PC-3 (cell line): ENCODE data around the gene RPL36. TPM values are rescaled to one million over a fixed set of nuclear protein-coding genes. Genes with fewer than 3 reads are reported as not detected.

ENCODE experiments used
- ATAC-seq: fragments of 200-7000 bp; cut with Tn5 transposase; 2 replicates; pipeline ENCODE4 v1.9.1; 2020; ENCODE audit warnings: mild to moderate bottlenecking, moderate library complexity
- BruUV-seq: library from RNA; stranded (reverse); fragments of 400-500 nt; replicated peaks from 2 replicates; lab custom pipeline; 2021; lab: Mats Ljungman, UMichigan
- CTCF ChIA-PET: fragments of 300-600 bp; sonication (Branson Sonifier 250); formaldehyde crosslinking; loops from one replicate; lab custom pipeline; 2022; ENCODE audit warnings: antibody characterized with exemption; lab: Charles Lee
- POLR2A ChIA-PET: fragments of 300-600 bp; sonication (Branson Sonifier 250); formaldehyde crosslinking; loops from one replicate; lab custom pipeline; 2022; ENCODE audit warnings: antibody characterized with exemption; ENCODE audit not compliant: unreplicated experiment; lab: Charles Lee
- DNase-seq: peaks from one replicate; pipeline ENCODE4 v3.0.0-alpha.2; 2015
- H2AFZ ChIP-seq: fragments of 300-600 bp; sonication (generic); 2 replicates; pipeline ENCODE4 v1.6.0; 2016; ENCODE audit warnings: antibody characterized with exemption, low read length
- H3F3A ChIP-seq: fragments of 300-600 bp; sonication (generic); one replicate; pipeline ENCODE4 v1.6.0; 2017; ENCODE audit warnings: antibody characterized with exemption, low read length, control low read depth, mild to moderate bottlenecking; ENCODE audit not compliant: unreplicated experiment
- H3K27ac ChIP-seq: fragments of 300-600 bp; sonication (generic); 2 replicates; pipeline ENCODE4 v1.5.1; 2016; ENCODE audit warnings: mild to moderate bottlenecking, low read length
- H3K27me3 ChIP-seq: fragments of 300-600 bp; sonication (generic); 2 replicates; pipeline ENCODE4 v1.6.1; 2016; ENCODE audit warnings: low read length, mixed read lengths
- H3K36me3 ChIP-seq: fragments of 300-600 bp; sonication (generic); 2 replicates; pipeline ENCODE4 v1.6.1; 2016; ENCODE audit warnings: low read depth, mixed run types, low read length, mixed read lengths
- H3K4me1 ChIP-seq: fragments of 300-600 bp; sonication (generic); 2 replicates; pipeline ENCODE4 v1.5.1; 2016; ENCODE audit warnings: low read length; ENCODE audit not compliant: insufficient read depth
- H3K4me2 ChIP-seq: fragments of 300-600 bp; sonication (generic); 2 replicates; pipeline ENCODE4 v1.6.0; 2016; ENCODE audit warnings: low read length
- H3K4me3 ChIP-seq: fragments of 300-600 bp; sonication (generic); 2 replicates; pipeline ENCODE4 v1.5.1; 2016; ENCODE audit warnings: mild to moderate bottlenecking, low read length, mixed read lengths
- H3K79me2 ChIP-seq: fragments of 300-600 bp; sonication (generic); 2 replicates; pipeline ENCODE4 v1.6.1; 2017; ENCODE audit warnings: low read length, mixed read lengths
- H3K9ac ChIP-seq: fragments of 300-600 bp; sonication (generic); 2 replicates; pipeline ENCODE4 v1.6.0; 2016; ENCODE audit warnings: mild to moderate bottlenecking, low read length
- H3K9me2 ChIP-seq: fragments of 300-600 bp; sonication (generic); replicated peaks from 2 replicates; pipeline ENCODE4 v1.6.1; 2016; ENCODE audit warnings: mixed run types, low read length, mixed read lengths
- H3K9me3 ChIP-seq: fragments of 300-600 bp; sonication (generic); 2 replicates; pipeline ENCODE4 v1.6.1; 2016; ENCODE audit warnings: low read length, mixed read lengths
- H4K20me1 ChIP-seq: fragments of 300-600 bp; sonication (generic); 2 replicates; pipeline ENCODE4 v1.6.1; 2016; ENCODE audit warnings: low read length, mixed read lengths
- CTCF ChIP-seq: fragments of 300-600 bp; sonication (generic); conservative IDR thresholded peaks from 2 replicates; pipeline ENCODE4 v1.5.1; 2017; ENCODE audit warnings: antibody characterized with exemption, low read depth, mild to moderate bottlenecking, low read length
- EZH2 ChIP-seq: fragments of 300-600 bp; sonication (generic); IDR thresholded peaks from one replicate; pipeline ENCODE4 v1.6.1; 2017; ENCODE audit warnings: antibody characterized with exemption, mild to moderate bottlenecking, low read length; ENCODE audit not compliant: unreplicated experiment
- EZH2phosphoT487 ChIP-seq: fragments of 300-600 bp; sonication (generic); IDR thresholded peaks from 2 replicates; pipeline ENCODE4 v1.6.1; 2018; ENCODE audit warnings: mild to moderate bottlenecking, antibody characterized with exemption, low read length, borderline replicate concordance
- intact Hi-C: fragments of 100-400 bp; cut with micrococcal nuclease; formaldehyde crosslinking; loops from 2 replicates; pipeline ENCODE4 v1.9.0; 2023
- total RNA-seq: library from RNA; depleted of rRNA; stranded (reverse); fragments of >200 nt; gene quantifications from 2 replicates; pipeline ENCODE4 v1.2.3, GENCODE V29; 2014

RPL36 gene
- total RNA-seq, 1 experiment from 2014 or later, result 2,470 TPM

DNA sequence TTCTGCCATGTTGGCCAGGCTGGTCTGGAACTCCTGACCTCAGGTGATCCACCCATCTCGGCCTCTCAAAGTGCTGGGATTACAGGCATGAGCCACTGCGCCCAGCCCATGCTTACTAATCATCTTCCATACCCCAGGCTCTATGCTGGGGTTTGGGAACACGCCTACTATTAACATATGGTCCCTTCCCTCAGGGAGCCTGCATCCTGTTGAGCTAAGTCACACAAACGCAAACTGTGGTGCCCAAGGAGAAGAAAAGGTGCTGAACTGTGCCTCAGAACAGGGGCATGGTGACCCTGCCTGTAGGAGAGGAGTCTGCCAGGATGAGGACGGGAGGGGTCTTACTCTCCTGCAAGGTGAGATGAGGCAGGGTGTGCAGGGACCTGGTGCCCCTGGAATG lies 15.4 kb upstream of the RPL36 start:
- no peak for TF ChIP-seq EZH2phosphoT487
- TF ChIP-seq EZH2, result no peak
- no peak for TF ChIP-seq CTCF
- H3K79me2 ChIP-seq, result peaks cover 9% of the 10 kb centered on the region
- POLR2A ChIA-PET, result interaction anchor here (0.5 kb wide), 1 partner anchor 12 kb away, joined by 14 read pairs; no protein-coding TSS in a partner anchor
- H3K36me3 ChIP-seq, result peaks cover 2% of the 10 kb centered on the region
- DNase-seq, result no peak
- no peak overlapping the region for H3K27ac ChIP-seq
- no peak overlapping the region for H3K4me2 ChIP-seq
- no peaks in the 10 kb centered on the region for H3K27me3 ChIP-seq
- H3K9me2 ChIP-seq, result no peaks in the 10 kb centered on the region
- no peaks in the 10 kb centered on the region for H3F3A ChIP-seq
- CTCF ChIA-PET, result no interaction called here
- no peak overlapping the region for H3K9ac ChIP-seq
- intact Hi-C loops, result no loop called here
- no peak overlapping the region for H3K4me3 ChIP-seq
- no peak overlapping the region for H2AFZ ChIP-seq
- H4K20me1 ChIP-seq, result no peaks in the 10 kb centered on the region
- H3K9me3 ChIP-seq, result no peaks in the 10 kb centered on the region
- no peak for ATAC-seq
- H3K4me1 ChIP-seq, result peaks cover 5% of the 10 kb centered on the region; the same call in 1 of the 2 replicates
- no TSS peak for BruUV-seq

GRCh38 chr19:5676105-5676771 lies 13.9 kb upstream of the RPL36 start:
- no peak for ATAC-seq
- H3F3A ChIP-seq, result no peaks in the 10 kb centered on the region
- BruUV-seq, result no TSS peak
- peaks cover 13% of the 10 kb centered on the region for H3K79me2 ChIP-seq
- POLR2A ChIA-PET, result interaction anchor here (0.5 kb wide), 1 partner anchor 308 kb away, joined by 10 read pairs; no protein-coding TSS in a partner anchor
- no peak overlapping the region for H3K4me2 ChIP-seq
- peaks cover 8% of the 10 kb centered on the region; the same call in 1 of the 2 replicates for H3K4me1 ChIP-seq
- H3K9ac ChIP-seq, result no peak overlapping the region
- H2AFZ ChIP-seq, result no peak overlapping the region
- no peak overlapping the region for H3K4me3 ChIP-seq
- H3K27ac ChIP-seq, result no peak overlapping the region
- no peaks in the 10 kb centered on the region for H3K9me2 ChIP-seq
- no peaks in the 10 kb centered on the region for H4K20me1 ChIP-seq
- intact Hi-C loops, result no loop called here
- TF ChIP-seq EZH2phosphoT487 (no peak), EZH2 (no peak), CTCF (no peak)
- H3K36me3 ChIP-seq, result no peaks in the 10 kb centered on the region; the same call in 1 of the 2 replicates
- no peak for DNase-seq
- CTCF ChIA-PET, result interaction anchor here (0.6 kb wide), 1 partner anchor 14 kb away, joined by 3 read pairs; the partner anchor contains the start of gene RPL36
- no peaks in the 10 kb centered on the region for H3K9me3 ChIP-seq
- H3K27me3 ChIP-seq, result no peaks in the 10 kb centered on the region

GRCh38 chr19:5676772-5677105 lies 13.4 kb upstream of the RPL36 start:
- Histone ChIP-seq H3K27ac (no peak overlapping the region), H3K4me3 (no peak overlapping the region), H3K27me3 (no peaks in the 10 kb centered on the region), H3F3A (no peaks in the 10 kb centered on the region), H3K4me2 (no peak overlapping the region), H3K9me2 (no peaks in the 10 kb centered on the region), H4K20me1 (no peaks in the 10 kb centered on the region), H3K9me3 (no peaks in the 10 kb centered on the region), H3K79me2 (peaks cover 13% of the 10 kb centered on the region), H3K9ac (no peak overlapping the region), H3K4me1 (peaks cover 8% of the 10 kb centered on the region; the same call in 1 of the 2 replicates), H3K36me3 (no peaks in the 10 kb centered on the region; the same call in 1 of the 2 replicates), H2AFZ (no peak overlapping the region)
- no peak for ATAC-seq
- POLR2A ChIA-PET, result interaction anchor here (0.5 kb wide), 1 partner anchor 309 kb away, joined by 10 read pairs; no protein-coding TSS in a partner anchor
- no peak for DNase-seq
- intact Hi-C loops, result no loop called here
- CTCF ChIA-PET, result no interaction called here
- BruUV-seq, result no TSS peak
- no peak for TF ChIP-seq EZH2phosphoT487
- TF ChIP-seq CTCF, result no peak
- TF ChIP-seq EZH2, result no peak
